Smooth muscle cell (in vitro differentiated cells): Measurements from ENCODE around the gene SLC16A7. TPM values are rescaled to one million over a fixed set of nuclear protein-coding genes. Genes with fewer than 3 reads are reported as not detected.

Experiments used
- DNase-seq: peaks from one replicate; lab custom pipeline; 2025; ENCODE audit not compliant: unreplicated experiment; lab: John Stamatoyannopoulos, UW
- H2AFZ ChIP-seq: fragments of 200-600 bp; sonication (generic); 2 replicates; pipeline ENCODE4 v1.6.0; 2016; ENCODE audit warnings: antibody characterized with exemption, low read depth, mild to moderate bottlenecking
- H3F3A ChIP-seq: fragments of 200-600 bp; sonication (generic); 2 replicates; pipeline ENCODE4 v1.6.0; 2017; ENCODE audit warnings: antibody characterized with exemption, low read depth
- H3K27ac ChIP-seq: fragments of 200-600 bp; sonication (generic); 2 replicates; pipeline ENCODE4 v1.5.1; 2016; ENCODE audit warnings: low read depth, mild to moderate bottlenecking
- H3K27me3 ChIP-seq: fragments of 200-600 bp; sonication (generic); 2 replicates; pipeline ENCODE4 v1.6.1; 2016; ENCODE audit warnings: low read depth, mild to moderate bottlenecking
- H3K36me3 ChIP-seq: fragments of 200-600 bp; sonication (generic); 2 replicates; pipeline ENCODE4 v1.5.1; 2016; ENCODE audit warnings: low read depth
- H3K4me1 ChIP-seq: fragments of 200-600 bp; sonication (generic); 2 replicates; pipeline ENCODE4 v1.5.1; 2016; ENCODE audit warnings: low read depth
- H3K4me2 ChIP-seq: fragments of 200-600 bp; sonication (generic); 2 replicates; pipeline ENCODE4 v1.6.0; 2016; ENCODE audit warnings: mild to moderate bottlenecking
- H3K4me3 ChIP-seq: fragments of 200-600 bp; sonication (generic); 2 replicates; pipeline ENCODE4 v1.5.1; 2016; ENCODE audit warnings: mild to moderate bottlenecking
- H3K79me2 ChIP-seq: fragments of 200-600 bp; sonication (generic); 2 replicates; pipeline ENCODE4 v1.6.0; 2016; ENCODE audit warnings: low read depth, mild to moderate bottlenecking
- H3K9ac ChIP-seq: fragments of 200-600 bp; sonication (generic); 2 replicates; pipeline ENCODE4 v1.6.0; 2016; ENCODE audit warnings: low read depth
- H3K9me3 ChIP-seq: fragments of 200-600 bp; sonication (generic); replicated peaks from 2 replicates; pipeline ENCODE4 v1.5.1; 2016; ENCODE audit warnings: low read depth
- H4K20me1 ChIP-seq: fragments of 200-600 bp; sonication (generic); 2 replicates; pipeline ENCODE4 v1.6.0; 2016; ENCODE audit warnings: low read depth
- CTCF ChIP-seq: fragments of 200-600 bp; sonication (generic); IDR thresholded peaks from 2 replicates; pipeline ENCODE4 v1.5.1; 2017; ENCODE audit warnings: borderline replicate concordance, mild to moderate bottlenecking, antibody characterized with exemption; ENCODE audit not compliant: insufficient read depth, poor library complexity, severe bottlenecking
- whole genome bisulfite sequencing: methylation state at CpG from one replicate; pipeline ENCODE4 v1.1.7; 2016; ENCODE audit warnings: low lambda C conversion rate; 5-methylcytosine and 5-hydroxymethylcytosine counted together
- polyA plus RNA-seq: library from polyadenylated mRNA; unstranded; fragments of >200 nt; fragmentation: Nextera tagmentation; extraction: Ambion mirVana; gene quantifications from 2 replicates; pipeline ENCODE4 v1.2.1, GENCODE V29; 2016
- total RNA-seq: library from RNA; depleted of rRNA; stranded (reverse); fragments of >200 nt; gene quantifications from 2 replicates; pipeline ENCODE4 v1.2.3, GENCODE V29; 2014

Gene SLC16A7
- total and polyA plus RNA-seq, 2 experiments from 2014 or later: 1.6 to 13.8 TPM

DNA sequence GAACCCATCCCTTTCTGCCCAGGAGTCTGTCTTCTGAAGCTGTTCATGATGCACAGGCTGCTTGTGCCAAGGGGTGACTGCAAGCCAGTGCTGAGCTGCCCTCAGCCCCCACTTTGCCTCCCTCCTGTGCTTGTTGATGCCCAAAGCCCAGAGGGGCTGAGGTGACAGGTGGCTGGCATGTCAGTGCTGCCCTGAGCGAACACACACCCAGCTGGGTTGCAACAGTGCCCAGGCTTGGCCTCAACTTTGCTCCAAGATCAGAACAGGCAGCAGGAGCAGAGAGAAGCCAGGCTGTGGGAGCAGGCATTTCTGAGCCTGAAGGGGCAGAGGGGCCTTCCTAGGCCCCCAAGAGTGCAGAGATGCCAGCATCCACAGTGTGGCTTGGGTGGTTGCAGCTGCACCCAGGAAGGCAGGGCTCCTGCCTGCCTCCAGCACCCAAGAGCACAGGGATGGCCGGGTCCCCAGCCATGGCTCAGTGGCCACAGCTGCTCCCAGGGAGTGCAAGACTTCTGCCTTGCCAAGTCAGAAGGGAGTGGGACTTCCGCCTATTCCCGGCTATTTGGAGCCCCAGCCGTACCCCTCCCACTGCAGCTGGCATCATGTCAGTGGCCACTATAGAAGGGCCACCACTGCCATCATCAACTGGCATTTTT, 83.1 kb downstream of the SLC16A7 start:
- DNase-seq: no peak
- 98% methylated on average over 5 of the region's 5 CpGs for WGBS
- H4K20me1 ChIP-seq: no peaks in the 10 kb centered on the region

GRCh38 chr12:59689776-59690175, 93.9 kb downstream of the SLC16A7 start:
- Histone ChIP-seq H3K79me2 (no peaks in the 10 kb centered on the region), H4K20me1 (no peaks in the 10 kb centered on the region), H3K4me1 (no peaks in the 10 kb centered on the region), H3K27me3 (no peaks in the 10 kb centered on the region), H2AFZ (no peak overlapping the region), H3K27ac (peak overlapping the region; percentile 50), H3K4me2 (peak overlapping the region; percentile 48), H3F3A (no peaks in the 10 kb centered on the region), H3K9me3 (no peaks in the 10 kb centered on the region), H3K4me3 (no peak overlapping the region), H3K36me3 (no peaks in the 10 kb centered on the region), H3K9ac (no peak overlapping the region)
- DNase-seq: no peak
- TF ChIP-seq CTCF: no peak
- WGBS: 3% methylated on average over 2 of the region's 2 CpGs

More for the DNA sequence above, 83.1 kb downstream of the SLC16A7 start:
- no peak for TF ChIP-seq CTCF
- Histone ChIP-seq H3K4me3 (no peak overlapping the region), H3K4me2 (no peak overlapping the region), H3K9ac (no peak overlapping the region), H3K36me3 (no peaks in the 10 kb centered on the region), H3K27me3 (no peaks in the 10 kb centered on the region), H3K79me2 (no peaks in the 10 kb centered on the region), H3K9me3 (no peaks in the 10 kb centered on the region), H3K4me1 (no peaks in the 10 kb centered on the region), H3K27ac (no peak overlapping the region), H3F3A (no peaks in the 10 kb centered on the region), H2AFZ (no peak overlapping the region)

GRCh38 chr12:59695379-59695778, 99.5 kb downstream of the SLC16A7 start:
- no peak for DNase-seq
- no peaks in the 10 kb centered on the region for H3K79me2 ChIP-seq
- H3K4me1 ChIP-seq: no peaks in the 10 kb centered on the region
- H2AFZ ChIP-seq: no peak overlapping the region
- WGBS: 72% methylated on average over 1 of the region's 1 CpG
- TF ChIP-seq CTCF: no peak
- no peaks in the 10 kb centered on the region for H3K36me3 ChIP-seq
- no peak overlapping the region for H3K4me3 ChIP-seq
- no peaks in the 10 kb centered on the region for H4K20me1 ChIP-seq
- H3K9ac ChIP-seq: no peak overlapping the region
- no peak overlapping the region for H3K4me2 ChIP-seq
- no peaks in the 10 kb centered on the region for H3K27me3 ChIP-seq
- H3K27ac ChIP-seq: no peak overlapping the region
- H3K9me3 ChIP-seq: no peaks in the 10 kb centered on the region
- H3F3A ChIP-seq: peaks cover 8% of the 10 kb centered on the region

DNA sequence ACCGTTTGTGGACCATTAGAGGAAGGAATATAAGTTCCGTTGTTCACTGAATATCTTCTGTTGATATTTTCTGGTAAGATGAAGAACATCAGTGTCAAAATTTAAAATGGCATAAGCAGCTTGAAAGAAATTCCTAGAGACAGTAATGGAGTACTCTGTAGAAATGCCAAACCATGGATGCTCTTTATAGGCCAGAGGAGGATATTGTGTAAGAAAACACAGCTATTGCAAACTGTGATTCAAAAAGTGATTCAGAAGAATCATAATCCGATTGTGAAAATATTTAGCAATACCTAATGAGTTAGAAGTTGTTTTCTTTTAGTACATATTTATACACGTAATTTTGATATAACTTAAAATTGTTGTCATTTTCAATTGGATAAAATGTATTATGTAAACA, 102.8 kb downstream of the SLC16A7 start:
- H2AFZ ChIP-seq: no peak overlapping the region
- H3K27me3 ChIP-seq: no peaks in the 10 kb centered on the region
- H3K79me2 ChIP-seq: no peaks in the 10 kb centered on the region
- 80% methylated on average over 4 of the region's 4 CpGs for whole genome bisulfite sequencing
- H3K4me2 ChIP-seq: peak overlapping the region; percentile 36
- H3K9ac ChIP-seq: no peak overlapping the region
- H3K4me3 ChIP-seq: no peak overlapping the region
- H3K36me3 ChIP-seq: no peaks in the 10 kb centered on the region
- TF ChIP-seq CTCF: no peak
- H3K4me1 ChIP-seq: no peaks in the 10 kb centered on the region
- H4K20me1 ChIP-seq: no peaks in the 10 kb centered on the region
- H3K9me3 ChIP-seq: no peaks in the 10 kb centered on the region
- DNase-seq: no peak
- H3K27ac ChIP-seq: peak overlapping the region; percentile 70
- peaks cover 8% of the 10 kb centered on the region for H3F3A ChIP-seq
